Duodenal mucosa (tissue), 2 donors: Measurements from ENCODE around the gene IZUMO4.

Experiments used
- H3K27ac ChIP-seq: one replicate; pipeline ENCODE4 v1.7.0; 2013; ENCODE audit warnings: low read depth, low read length
- H3K27me3 ChIP-seq, 2 donors: one replicate each; pipeline ENCODE4 v1.7.0; 2013; ENCODE audit warnings: low read length in 2 of 2, control low read depth in 1 of 2; ENCODE audit not compliant: insufficient read depth in 2 of 2, control insufficient read depth in 1 of 2
- H3K36me3 ChIP-seq, 2 donors: one replicate each; pipeline ENCODE4 v1.7.0; 2013; ENCODE audit warnings: low read length in 2 of 2, control low read depth in 1 of 2; ENCODE audit not compliant: insufficient read depth in 2 of 2, control insufficient read depth in 1 of 2
- H3K4me1 ChIP-seq, 2 donors: one replicate each; pipeline ENCODE4 v1.7.0; 2013; ENCODE audit warnings: low read length in 2 of 2, control low read depth in 1 of 2; ENCODE audit not compliant: insufficient read depth in 2 of 2, control insufficient read depth in 1 of 2
- H3K4me3 ChIP-seq, 2 donors: one replicate each; pipeline ENCODE4 v1.7.0; 2013; ENCODE audit warnings: low read length in 2 of 2, low read depth in 1 of 2
- H3K9ac ChIP-seq, 2 donors: one replicate each; pipeline ENCODE4 v1.7.0; 2013; ENCODE audit warnings: low read length in 2 of 2, low read depth in 1 of 2
- H3K9me3 ChIP-seq, 2 donors: one replicate each; pipeline ENCODE4 v1.7.0; 2013; ENCODE audit warnings: low read length in 2 of 2, control low read depth in 1 of 2; ENCODE audit not compliant: control insufficient read depth in 1 of 2

IZUMO4 gene

GRCh38 chr19:2096480-2097202, at the start of gene IZUMO4:
Gene IZUMO4 (plus strand): TSS chr19:2096915. CDS start chr19:2096946, 31 bp downstream.
- Histone ChIP-seq H3K4me3 (peak within 1 kb of the TSS; percentile 71 to 79), H3K36me3 (peaks cover 20 to 22% of the 10 kb centered on the region in 2 donors), H3K27me3 (no peaks in the 10 kb centered on the region), H3K9ac (peak within 1 kb of the TSS; percentile 56 to 60), H3K4me1 (peaks cover 13 to 29% of the 10 kb centered on the region in 2 donors), H3K9me3 (no peaks in the 10 kb centered on the region), H3K27ac (peak within 1 kb of the TSS; percentile 95)

DNA sequence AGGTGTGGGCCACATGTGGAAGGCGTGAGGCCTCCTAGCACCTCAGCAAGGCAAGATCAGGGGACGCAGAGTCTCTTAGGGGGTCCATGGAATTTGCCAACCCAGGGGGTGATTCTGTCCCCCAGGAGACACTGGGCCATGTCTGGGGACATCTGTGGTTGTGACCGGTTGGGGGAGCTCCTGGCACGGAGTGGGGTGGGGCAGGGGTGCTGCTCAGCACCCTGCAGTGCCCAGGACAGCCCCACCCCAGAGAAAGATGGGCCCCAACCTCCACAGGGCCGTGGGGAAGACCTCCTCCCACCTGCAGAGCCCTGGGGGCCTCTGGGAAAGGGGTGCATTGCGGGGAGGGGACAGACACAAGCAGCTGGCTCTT, 49.7 kb upstream of the IZUMO4 start:
- Histone ChIP-seq H3K36me3 (peaks cover 11 to 44% of the 10 kb centered on the region in 2 donors), H3K27ac (peak overlapping the region; percentile 30), H3K4me3 (peak overlapping the region in 1 of 2 donors; percentile 94), H3K27me3 (no peaks in the 10 kb centered on the region), H3K9me3 (no peaks in the 10 kb centered on the region), H3K4me1 (peaks cover 65 to 78% of the 10 kb centered on the region in 2 donors), H3K9ac (peak overlapping the region in 1 of 2 donors; percentile 49)

- Histone ChIP-seq H3K36me3 (peaks cover 11 to 44% of the 10 kb centered on the region in 2 donors), H3K4me3 (peak overlapping the region in 1 of 2 donors; percentile 94), H3K27me3 (no peaks in the 10 kb centered on the region), H3K9ac (peak overlapping the region; percentile 49 to 100), H3K4me1 (peaks cover 66 to 80% of the 10 kb centered on the region in 2 donors), H3K9me3 (no peaks in the 10 kb centered on the region), H3K27ac (peak overlapping the region; percentile 30)
These were observed 49.1 kb upstream of the IZUMO4 start for GRCh38 chr19:2047449-2048103.

GRCh38 chr19:2048104-2048958, 48.4 kb upstream of the IZUMO4 start:
- no peaks in the 10 kb centered on the region for H3K27me3 ChIP-seq
- H3K4me3 ChIP-seq, result peak overlapping the region; percentile 91 to 94
- peaks cover 59 to 72% of the 10 kb centered on the region in 2 donors for H3K4me1 ChIP-seq
- no peaks in the 10 kb centered on the region for H3K9me3 ChIP-seq
- H3K27ac ChIP-seq, result peak overlapping the region; percentile 5
- peaks cover 11 to 37% of the 10 kb centered on the region in 2 donors for H3K36me3 ChIP-seq
- peak overlapping the region; percentile 98 to 100 for H3K9ac ChIP-seq

- H3K36me3 ChIP-seq, result peaks cover 11 to 32% of the 10 kb centered on the region in 2 donors
- H3K9me3 ChIP-seq, result no peaks in the 10 kb centered on the region
- H3K9ac ChIP-seq, result peak overlapping the region; percentile 98 to 100
- peak overlapping the region; percentile 91 to 94 for H3K4me3 ChIP-seq
- H3K4me1 ChIP-seq, result peaks cover 56 to 71% of the 10 kb centered on the region in 2 donors
- H3K27me3 ChIP-seq, result no peaks in the 10 kb centered on the region
- H3K27ac ChIP-seq, result peak overlapping the region; percentile 96
These were observed 47.6 kb upstream of the IZUMO4 start for GRCh38 chr19:2048959-2049740.

GRCh38 chr19:2049741-2050348, 46.9 kb upstream of the IZUMO4 start:
- Histone ChIP-seq H3K27me3 (no peaks in the 10 kb centered on the region), H3K9ac (peak overlapping the region; percentile 98 to 100), H3K4me1 (peaks cover 53 to 64% of the 10 kb centered on the region in 2 donors), H3K36me3 (peaks cover 11 to 25% of the 10 kb centered on the region in 2 donors), H3K27ac (peak overlapping the region; percentile 96), H3K4me3 (peak overlapping the region; percentile 91 to 94), H3K9me3 (no peaks in the 10 kb centered on the region)

DNA sequence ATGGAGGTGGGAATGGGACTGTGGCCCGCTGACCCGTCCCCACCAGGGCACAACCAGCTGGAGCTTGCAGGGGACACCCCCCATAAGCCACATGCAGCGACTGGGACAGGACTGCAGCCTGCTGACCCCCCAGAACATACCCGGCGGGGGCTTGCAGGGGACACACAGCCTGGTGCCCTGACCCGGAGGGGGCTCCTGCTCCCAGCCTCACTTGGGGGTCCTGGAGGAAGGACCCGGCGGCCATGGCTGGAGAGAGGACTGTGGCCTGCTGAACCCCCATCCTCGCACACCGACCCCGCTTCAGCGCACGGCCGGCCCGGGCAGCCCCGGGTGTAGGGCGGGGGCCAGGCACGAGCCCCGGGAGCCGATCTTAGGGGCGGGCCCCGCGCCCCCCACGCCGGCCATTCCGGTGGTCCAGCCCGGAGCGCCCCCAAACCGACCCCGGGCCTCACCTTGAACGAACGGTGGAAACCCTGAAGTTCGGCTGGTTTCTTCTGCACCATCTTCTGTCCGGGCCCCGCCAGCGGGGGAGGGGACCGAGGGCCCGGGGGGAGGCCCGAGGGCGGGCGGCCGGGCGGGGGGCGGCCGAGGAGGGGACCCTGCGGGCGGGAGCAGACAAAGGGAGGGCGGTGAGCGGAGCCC, 46.2 kb upstream of the IZUMO4 start:
- H3K4me3 ChIP-seq, result peak overlapping the region; percentile 91 to 94
- H3K4me1 ChIP-seq, result peaks cover 52 to 62% of the 10 kb centered on the region in 2 donors
- no peaks in the 10 kb centered on the region for H3K27me3 ChIP-seq
- peak overlapping the region; percentile 98 to 100 for H3K9ac ChIP-seq
- H3K9me3 ChIP-seq, result no peaks in the 10 kb centered on the region
- H3K36me3 ChIP-seq, result peaks cover 11 to 19% of the 10 kb centered on the region in 2 donors
- peak overlapping the region; percentile 96 for H3K27ac ChIP-seq

DNA sequence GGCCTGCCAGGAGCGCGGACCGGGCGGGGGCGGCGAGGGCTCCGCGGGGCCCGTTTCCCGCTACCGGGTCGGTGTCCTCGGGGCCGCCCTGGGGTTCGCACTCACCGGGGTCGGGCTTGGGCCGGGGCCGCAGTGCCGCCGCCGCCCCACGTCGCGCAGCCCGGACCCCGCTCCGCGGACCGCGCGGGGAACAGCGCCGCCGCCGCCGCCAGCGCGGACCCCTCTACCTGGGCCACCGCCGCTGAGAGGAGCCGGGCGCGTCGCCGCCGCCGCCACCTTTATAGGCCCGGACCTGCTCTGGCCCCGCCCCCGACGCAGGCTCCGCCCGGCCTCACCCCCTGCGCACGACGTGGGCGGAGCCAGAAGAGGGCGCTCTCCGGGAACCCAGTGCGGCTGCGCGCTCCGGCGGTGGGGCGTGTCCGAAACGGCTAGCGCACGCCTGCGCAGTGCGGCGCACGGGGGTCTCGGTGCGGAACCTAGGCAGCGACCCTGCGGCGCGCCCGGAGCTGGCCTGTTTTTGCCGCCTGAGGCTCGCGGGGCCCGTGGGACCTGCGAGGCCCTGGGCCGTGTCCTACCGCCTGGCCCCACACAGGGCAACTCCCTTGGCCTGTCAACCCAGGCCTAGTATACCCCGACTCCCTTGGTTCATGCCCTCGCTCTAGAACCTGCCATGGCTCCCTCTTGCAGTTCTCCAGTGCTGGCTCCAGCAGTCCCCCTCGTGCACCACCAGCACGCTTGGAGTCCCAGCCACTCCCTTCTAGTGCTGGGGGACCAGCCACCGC, 45.5 kb upstream of the IZUMO4 start, which contains the start of gene MKNK2:
Gene MKNK2 (minus strand): TSS at position 254 of the 782 bp plus-strand sequence. CDS start 393 bp downstream, outside the sequence.
- H3K27me3 ChIP-seq, result no peaks in the 10 kb centered on the region
- H3K9me3 ChIP-seq, result no peaks in the 10 kb centered on the region
- H3K27ac ChIP-seq, result peak within 1 kb of the TSS; percentile 96
- H3K9ac ChIP-seq, result peak within 1 kb of the TSS; percentile 98 to 100
- peaks cover 55 to 63% of the 10 kb centered on the region in 2 donors for H3K4me1 ChIP-seq
- H3K4me3 ChIP-seq, result peak within 1 kb of the TSS; percentile 91 to 94
- H3K36me3 ChIP-seq, result peaks cover 6 to 12% of the 10 kb centered on the region in 2 donors
